Measurements from ENCODE around the gene C1orf53. TPM values are rescaled to one million over a fixed set of nuclear protein-coding genes. Genes with fewer than 3 reads are reported as not detected.
"Not testable (repeated sequence)": the region's sequence is repeated elsewhere in the genome, so short reads cannot be mapped to it uniquely, and the experiment has no call there.

Gene C1orf53
- polyA plus RNA-seq, 4 donors: 2.1 to 3.8 (median 3.3) TPM

DNA sequence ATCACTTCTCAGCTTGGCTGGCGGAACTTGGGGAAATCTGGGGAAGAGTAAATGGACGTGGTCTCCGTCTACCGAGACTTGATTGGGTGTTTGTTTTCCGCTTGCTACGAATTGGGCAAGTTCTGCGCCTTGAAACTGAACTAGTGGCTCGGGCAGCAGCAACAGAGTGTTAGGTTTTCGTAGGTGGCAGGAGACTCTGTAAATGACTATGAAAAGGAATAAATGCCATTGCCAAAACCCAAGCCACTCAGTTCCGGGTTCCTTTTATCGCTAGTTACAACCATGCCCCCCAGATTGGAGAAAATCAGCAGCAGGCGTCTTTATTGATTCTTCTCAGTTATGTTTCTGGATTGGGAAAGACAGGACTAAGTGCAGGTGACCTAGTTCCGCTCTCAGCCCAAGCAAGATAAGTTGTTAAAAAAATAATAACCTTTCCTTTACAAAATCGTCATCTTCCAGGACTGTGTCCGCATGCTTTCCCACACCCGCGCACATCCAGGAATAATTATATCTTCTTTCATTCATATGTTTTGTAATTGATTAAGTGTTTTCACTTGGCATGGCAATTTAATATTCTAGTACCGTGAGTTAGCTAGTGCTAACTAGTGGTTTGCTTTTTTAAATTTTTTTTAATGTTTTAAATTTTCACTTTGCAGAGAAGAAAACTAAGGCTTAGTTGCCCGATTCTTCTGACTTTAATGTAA lies 18.1 kb downstream of the C1orf53 start:
- no peak for DNase-seq (ENCODE audit: low read depth in 4 of 4, low spot score in 3 of 4)

DNA sequence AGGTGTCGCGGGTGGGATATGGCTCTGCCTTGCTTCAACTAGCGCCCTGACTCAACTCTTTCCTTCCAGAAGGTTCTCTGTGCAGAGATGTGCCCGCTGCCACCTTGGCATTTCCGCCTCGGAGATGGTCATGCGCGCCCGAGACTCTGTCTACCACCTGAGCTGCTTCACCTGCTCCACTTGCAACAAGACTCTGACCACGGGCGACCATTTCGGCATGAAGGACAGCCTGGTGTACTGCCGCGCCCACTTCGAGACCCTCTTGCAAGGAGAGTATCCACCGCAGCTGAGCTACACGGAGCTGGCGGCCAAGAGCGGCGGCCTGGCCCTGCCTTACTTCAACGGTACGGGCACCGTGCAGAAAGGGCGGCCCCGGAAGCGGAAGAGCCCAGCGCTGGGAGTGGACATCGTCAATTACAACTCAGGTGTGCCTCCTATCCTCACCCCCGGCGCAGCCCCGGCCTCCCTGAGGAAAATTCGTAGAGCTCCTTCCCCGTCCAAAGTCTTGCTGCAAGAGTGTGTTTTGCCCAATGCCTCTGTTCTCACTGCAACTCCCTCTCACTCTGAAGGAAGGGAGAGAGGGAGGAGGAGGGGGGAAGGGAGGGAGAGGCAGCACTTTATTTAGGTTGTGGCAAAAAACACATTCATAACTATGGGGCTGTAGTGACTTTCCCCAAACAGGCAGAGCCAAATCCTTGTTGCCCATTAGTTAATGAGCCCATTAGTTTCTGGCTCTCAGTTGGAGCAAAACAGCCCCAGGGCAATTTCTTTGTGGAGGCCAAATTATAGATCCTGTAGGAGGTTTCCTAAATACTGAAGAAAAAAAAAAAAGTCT lies 19.0 kb downstream of the C1orf53 start:
- no peak for DNase-seq (ENCODE audit: low read depth in 4 of 4, low spot score in 3 of 4)

DNA sequence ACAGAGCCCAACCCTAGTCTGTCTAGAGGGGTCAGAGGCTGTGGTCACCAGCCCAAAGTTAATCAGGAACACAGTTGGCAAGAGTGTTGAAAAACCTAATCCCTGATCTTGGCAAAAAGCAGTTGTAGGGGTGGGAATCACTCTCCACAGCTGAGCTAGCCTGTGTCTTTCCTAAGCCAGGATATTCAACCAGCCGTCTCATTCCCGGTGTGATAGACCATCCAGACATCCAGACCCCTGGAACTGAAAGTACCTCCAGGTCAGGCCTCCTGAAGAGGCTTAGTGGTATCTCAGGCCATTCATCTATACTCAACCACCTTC lies 19.6 kb downstream of the C1orf53 start:
- no peak for DNase-seq (ENCODE audit: low read depth in 4 of 4, low spot score in 3 of 4)

DNA sequence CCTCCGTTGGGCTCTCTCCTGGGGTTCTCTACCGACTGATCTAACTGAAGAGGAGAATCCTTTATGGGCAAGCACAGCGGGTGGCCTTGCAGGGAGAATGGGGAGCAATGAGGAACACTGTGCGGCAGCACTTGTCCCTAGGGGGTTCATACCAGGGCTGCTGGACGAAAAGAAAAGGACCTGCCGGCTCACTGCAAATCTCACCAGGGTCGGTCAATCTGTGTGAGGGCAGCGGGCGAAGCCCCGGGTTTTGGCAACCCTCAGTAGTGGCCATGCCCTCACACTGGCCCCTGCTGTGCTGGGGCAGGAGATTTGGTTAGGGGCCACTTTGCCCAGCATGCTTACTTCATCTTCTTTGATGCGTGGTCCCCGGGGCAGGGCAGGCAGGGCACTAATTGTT lies 20.6 kb downstream of the C1orf53 start:
- no peak for DNase-seq (ENCODE audit: low read depth in 4 of 4, low spot score in 3 of 4)

GRCh38 chr1:197924516-197925123 lies 22.2 kb downstream of the C1orf53 start:
- no peak for DNase-seq (ENCODE audit: low read depth in 4 of 4, low spot score in 3 of 4)

GRCh38 chr1:197927908-197928665 lies 25.7 kb downstream of the C1orf53 start:
- no peak for DNase-seq (ENCODE audit: low read depth in 4 of 4, low spot score in 3 of 4)

DNA sequence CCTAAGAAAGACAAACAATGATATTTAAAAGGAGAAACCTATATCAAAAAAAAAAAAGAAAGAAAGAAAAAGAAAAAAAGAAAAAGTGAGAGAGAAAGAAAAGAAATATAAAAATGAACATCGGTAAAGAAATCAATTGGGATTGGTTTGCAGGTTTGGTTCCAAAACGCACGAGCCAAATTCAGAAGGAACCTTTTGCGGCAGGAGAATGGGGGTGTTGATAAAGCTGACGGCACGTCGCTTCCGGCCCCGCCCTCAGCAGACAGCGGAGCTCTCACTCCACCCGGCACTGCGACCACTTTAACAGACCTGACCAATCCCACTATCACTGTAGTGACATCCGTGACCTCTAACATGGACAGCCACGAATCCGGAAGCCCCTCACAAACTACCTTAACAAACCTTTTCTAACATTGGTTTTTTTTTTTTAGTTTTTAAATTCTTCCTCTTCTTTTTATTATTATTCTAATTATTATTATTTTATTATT lies 26.5 kb downstream of the C1orf53 start:
- no peak for DNase-seq (ENCODE audit: low read depth in 4 of 4, low spot score in 3 of 4)

- DNase-seq (ENCODE audit: low read depth in 4 of 4, low spot score in 3 of 4): no peak
Measured at GRCh38 chr1:197933016-197933415, 30.6 kb downstream of the C1orf53 start.

- DNase-seq (ENCODE audit: low read depth in 4 of 4, low spot score in 3 of 4): no peak
Measured at GRCh38 chr1:197933647-197934046, 31.2 kb downstream of the C1orf53 start.

DNA sequence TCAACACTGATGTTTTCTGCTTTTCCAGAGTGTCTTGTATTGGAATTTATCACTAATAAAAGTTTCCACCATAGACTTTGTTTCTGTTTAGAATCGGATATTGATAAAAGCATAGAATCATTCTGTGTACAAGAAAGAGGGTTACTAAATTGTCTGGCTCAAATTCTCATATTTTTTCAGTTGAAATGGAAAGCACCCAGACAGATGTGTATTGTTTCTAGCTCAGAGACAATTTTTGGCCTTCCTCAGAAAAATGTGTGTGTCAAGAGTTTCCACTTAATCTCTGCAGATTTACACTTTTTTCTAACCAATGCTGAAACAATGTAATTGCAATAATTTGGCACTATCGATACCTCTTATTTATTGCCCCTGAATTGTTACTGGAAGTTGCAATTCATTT lies 35.0 kb downstream of the C1orf53 start:
- no peak for DNase-seq (ENCODE audit: low read depth in 4 of 4, low spot score in 3 of 4)

DNA sequence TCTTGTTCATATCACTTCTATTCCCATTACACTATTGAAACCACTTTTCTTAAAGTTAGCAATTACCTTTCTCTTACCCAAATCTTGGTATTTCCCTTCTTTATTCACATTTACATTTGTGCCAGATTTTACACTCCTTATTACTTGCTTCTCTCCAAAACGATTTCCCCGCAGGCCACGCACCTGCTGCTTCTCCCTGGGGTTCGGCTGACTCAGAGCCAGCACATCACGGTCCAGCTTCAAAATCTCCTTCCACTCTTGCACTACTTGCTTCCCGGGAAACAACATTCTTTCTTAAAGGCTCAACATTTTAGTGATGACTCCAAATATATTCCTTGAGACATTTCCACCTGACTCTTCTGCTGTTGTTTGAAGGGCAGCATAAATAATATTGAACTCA lies 35.5 kb downstream of the C1orf53 start:
- no peak for DNase-seq (ENCODE audit: low read depth in 4 of 4, low spot score in 3 of 4)

GRCh38 chr1:197939159-197939980 lies 36.9 kb downstream of the C1orf53 start:
- not testable (repeated sequence) for DNase-seq (ENCODE audit: low read depth in 4 of 4, low spot score in 3 of 4)

GRCh38 chr1:197942042-197942441 lies 39.6 kb downstream of the C1orf53 start:
- no peak for DNase-seq (ENCODE audit: low read depth in 4 of 4, low spot score in 3 of 4)

DNA sequence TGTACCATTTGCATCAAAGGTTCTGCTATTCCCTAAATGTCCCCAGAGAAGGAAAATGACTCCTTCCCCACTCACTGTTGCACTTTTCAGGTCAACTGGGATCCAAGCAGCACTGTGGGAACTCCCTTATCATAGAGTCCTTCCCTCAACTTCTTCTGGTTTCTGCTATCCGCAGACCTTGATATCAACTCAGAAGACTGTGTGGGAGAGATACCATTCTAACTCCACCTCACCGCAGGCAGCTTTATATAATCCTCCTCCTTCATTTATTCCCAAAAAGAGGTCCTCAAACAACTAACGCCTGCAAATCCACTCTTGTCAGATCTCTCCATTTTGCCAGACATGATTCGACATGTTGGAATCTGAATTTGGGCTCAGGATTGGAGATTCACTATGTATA lies 42.1 kb downstream of the C1orf53 start:
- DNase-seq (ENCODE audit: low read depth in 4 of 4, low spot score in 3 of 4): no peak

GRCh38 chr1:197948926-197949899 lies 46.8 kb downstream of the C1orf53 start:
- no peak for DNase-seq (ENCODE audit: low read depth in 4 of 4, low spot score in 3 of 4)

GRCh38 chr1:197951089-197951488 lies 48.7 kb downstream of the C1orf53 start:
- DNase-seq (ENCODE audit: low read depth in 4 of 4, low spot score in 3 of 4): no peak

DNA sequence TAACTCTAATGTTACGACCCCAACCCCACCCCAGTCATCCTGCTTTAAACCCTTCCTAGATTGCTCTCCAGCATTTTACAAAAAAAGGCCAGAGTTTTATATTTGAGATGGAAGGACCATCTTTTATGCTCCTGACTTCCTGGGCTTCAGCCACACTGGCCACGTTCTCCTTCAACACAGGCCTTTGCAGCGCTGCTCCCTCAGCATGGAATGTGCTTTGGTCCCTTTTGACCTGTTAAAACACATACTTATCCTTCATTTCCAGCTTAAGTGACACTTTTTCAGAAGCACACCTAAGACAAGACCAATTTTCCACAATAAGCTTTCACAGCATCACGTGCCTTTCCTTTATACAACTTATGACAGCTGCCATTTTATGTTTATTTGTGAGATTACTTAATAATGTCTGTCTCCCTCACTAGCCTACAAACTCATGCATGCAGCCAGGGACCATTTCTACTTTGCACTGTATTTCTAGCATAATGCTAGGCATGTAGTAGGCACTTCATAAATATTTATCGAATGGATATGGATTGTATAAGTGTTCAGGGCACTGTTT lies 49.3 kb downstream of the C1orf53 start:
- no peak for DNase-seq (ENCODE audit: low read depth in 4 of 4, low spot score in 3 of 4)

DNA sequence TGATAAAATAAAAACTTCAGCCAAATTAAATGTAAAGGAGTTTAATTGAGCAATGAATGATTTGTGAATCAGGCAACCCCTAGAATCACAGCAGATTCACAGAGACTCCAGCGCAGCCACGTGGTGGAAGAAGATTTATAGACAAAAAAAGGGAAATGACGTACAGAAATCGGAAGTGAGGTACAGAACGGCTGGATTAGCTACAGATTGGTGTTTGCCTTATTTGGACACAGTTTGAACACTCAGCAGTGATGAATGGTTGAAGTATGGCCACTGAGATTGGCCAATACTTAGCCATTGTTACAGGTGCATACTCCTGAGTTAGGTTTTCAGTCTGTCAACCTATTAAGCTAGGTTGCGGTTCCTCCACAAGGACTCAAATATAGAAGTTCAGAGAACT lies 51.0 kb downstream of the C1orf53 start:
- DNase-seq (ENCODE audit: low read depth in 4 of 4, low spot score in 3 of 4): not testable (repeated sequence)

Measured in right renal pelvis (tissue), 4 donors.